Thymus (tissue), 11 donors: ENCODE measurements around the gene MED26. TPM values are rescaled to one million over a fixed set of nuclear protein-coding genes. Genes with fewer than 3 reads are reported as not detected.

Source experiments
- DNase-seq, 9 donors: peaks; one replicate each; pipeline ENCODE4 v3.0.0-alpha.2; 2013; ENCODE audit warnings: low spot score in 9 of 9, low read depth in 6 of 9, missing footprints in 1 of 9
- H3K27ac ChIP-seq, 2 donors: one replicate each; pipeline ENCODE4 v1.5.1; 2013; ENCODE audit warnings: control low read depth in 1 of 2, low read depth in 1 of 2, low read length in 1 of 2, mild to moderate bottlenecking in 1 of 2, moderate library complexity in 1 of 2
- H3K27me3 ChIP-seq, 2 donors: one replicate each; pipeline ENCODE4 v1.5.1; 2013; ENCODE audit warnings: low read length in 1 of 2; ENCODE audit not compliant: control insufficient read depth in 2 of 2, insufficient read depth in 1 of 2
- H3K36me3 ChIP-seq, 2 donors: one replicate each; pipeline ENCODE4 v1.5.1; 2013; ENCODE audit warnings: low read length in 1 of 2, mild to moderate bottlenecking in 1 of 2, moderate library complexity in 1 of 2; ENCODE audit not compliant: control insufficient read depth in 2 of 2, insufficient read depth in 2 of 2
- H3K4me1 ChIP-seq, 2 donors: one replicate each; pipeline ENCODE4 v1.5.1; 2013; ENCODE audit warnings: low read length in 2 of 2; ENCODE audit not compliant: control insufficient read depth in 2 of 2, insufficient read depth in 2 of 2
- H3K4me3 ChIP-seq, 2 donors: one replicate each; pipeline ENCODE4 v1.5.1; 2013; ENCODE audit warnings: low read length in 2 of 2, control low read depth in 1 of 2, mild to moderate bottlenecking in 1 of 2
- H3K9me3 ChIP-seq, 2 donors: one replicate each; pipeline ENCODE4 v1.5.1; 2013; ENCODE audit warnings: low read length in 1 of 2, mild to moderate bottlenecking in 1 of 2; ENCODE audit not compliant: control insufficient read depth in 2 of 2, insufficient read depth in 1 of 2
- WGBS: extraction: QIAGEN DNeasy Blood & Tissue Kit; methylation state at CpG from one replicate; pipeline ENCODE4 v1.1.7; 2013; 5-methylcytosine and 5-hydroxymethylcytosine counted together
- polyA plus RNA-seq: library from polyadenylated mRNA; stranded (reverse); fragments of 200-250 nt; gene quantifications from one replicate; pipeline ENCODE4 v1.2.3, GENCODE V29; 2013
- total RNA-seq: library from RNA; stranded (reverse); fragments of 120-200 nt; gene quantifications from one replicate; pipeline ENCODE4 v1.2.4, GENCODE V29; 2013
- donor health status: healthy.

The MED26 gene
- total and polyA plus RNA-seq, 2 donors, result 6.2 to 8.1 TPM

DNA sequence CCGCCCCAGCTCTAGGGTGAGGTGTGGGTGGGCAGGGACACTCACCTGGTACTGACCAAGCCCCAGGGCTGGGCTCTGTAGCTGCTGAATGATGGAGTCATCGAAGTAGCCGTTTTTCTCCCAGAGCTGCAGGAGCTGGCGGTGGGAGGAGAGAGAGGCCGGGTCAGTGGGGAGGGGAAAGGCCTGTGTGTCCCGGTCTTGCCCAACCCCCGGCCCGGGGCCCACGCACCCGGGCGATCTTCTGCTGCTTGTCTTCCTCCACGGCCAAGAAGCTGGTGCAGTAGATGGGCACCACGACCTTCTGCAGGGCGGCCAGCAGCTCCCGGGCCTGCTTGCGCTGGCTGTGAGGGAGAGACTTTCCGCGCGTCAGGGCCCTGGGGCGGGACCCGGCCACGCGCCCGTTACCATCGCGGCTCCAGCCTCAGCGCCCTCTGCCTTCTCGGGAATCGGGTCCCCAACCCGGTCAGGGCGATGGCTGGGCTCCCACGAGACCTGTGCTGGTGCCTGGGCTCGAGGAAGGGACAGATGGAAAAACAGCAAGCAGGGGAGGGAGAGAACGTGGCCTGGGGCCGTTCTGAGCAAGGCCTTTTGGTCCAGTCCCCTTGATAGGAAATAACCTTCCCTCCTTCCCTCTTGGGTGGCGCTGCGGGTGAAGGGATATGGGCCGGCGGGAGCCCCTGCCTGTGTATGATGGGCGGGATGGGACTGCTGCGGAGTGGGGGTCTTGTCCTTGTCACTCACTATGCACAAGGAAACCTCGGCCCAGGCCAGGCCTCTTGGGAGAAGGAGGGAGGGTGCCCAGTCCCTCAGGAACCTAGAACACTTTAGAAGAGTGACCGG is 97.2 kb downstream of the MED26 start:
- peaks cover 0 to 1% of the 10 kb centered on the region in 2 donors for H3K9me3 ChIP-seq
- DNase-seq, result no peak
- H3K4me1 ChIP-seq, result no peaks in the 10 kb centered on the region
- no peak overlapping the region for H3K4me3 ChIP-seq
- H3K27me3 ChIP-seq, result no peaks in the 10 kb centered on the region
- H3K27ac ChIP-seq, result no peak overlapping the region
- peaks cover 91 to 95% of the 10 kb centered on the region in 2 donors for H3K36me3 ChIP-seq
- 97% methylated on average over 43 of the region's 43 CpGs for WGBS

DNA sequence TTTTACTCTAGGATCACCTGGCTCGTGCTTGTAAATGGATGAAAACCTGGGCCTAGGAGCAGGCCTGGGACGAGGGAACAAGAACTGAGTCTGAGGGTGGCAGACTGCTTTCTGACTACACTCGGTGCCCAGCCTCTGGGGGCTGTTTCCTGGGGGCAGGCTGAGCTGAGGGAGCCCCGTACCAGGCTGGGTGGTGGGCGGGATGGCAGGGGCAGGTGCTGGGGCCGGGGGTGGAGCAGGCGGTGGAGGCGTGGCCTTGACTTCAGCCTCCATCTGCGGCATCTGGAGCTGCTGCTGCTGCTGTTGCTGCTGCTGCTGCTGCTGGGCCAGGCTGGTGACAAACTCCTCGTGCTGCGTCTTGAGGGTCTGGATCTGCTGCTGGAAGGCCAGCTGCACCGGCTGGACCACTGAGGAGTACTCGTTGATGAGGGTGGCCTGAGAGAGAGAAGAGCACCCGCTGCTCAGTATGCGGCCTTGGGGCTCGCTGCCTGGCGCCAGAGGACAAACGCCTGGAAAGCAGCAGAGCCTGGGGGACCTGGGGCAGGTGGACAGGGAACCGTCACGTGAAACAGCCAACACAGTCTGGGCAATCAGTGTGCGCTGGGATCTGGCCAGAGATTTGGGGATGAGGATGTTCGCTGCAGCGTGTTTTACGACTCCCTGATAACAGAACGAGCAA is 98.4 kb downstream of the MED26 start:
- H3K27me3 ChIP-seq, result no peaks in the 10 kb centered on the region
- WGBS, result 96% methylated on average over 25 of the region's 25 CpGs
- DNase-seq, result no peak

GRCh38 chr19:16527971-16528521 is 100.0 kb downstream of the MED26 start:
- H3K4me1 ChIP-seq, result no peaks in the 10 kb centered on the region
- peak in 4 of 9 donors; percentile 9 to 51 (median 38) for DNase-seq
- H3K4me3 ChIP-seq, result no peak overlapping the region
- 97% methylated on average over 12 of the region's 12 CpGs for WGBS
- no peak overlapping the region for H3K27ac ChIP-seq
- no peaks in the 10 kb centered on the region for H3K27me3 ChIP-seq
- peaks cover 86 to 98% of the 10 kb centered on the region in 2 donors for H3K36me3 ChIP-seq
- H3K9me3 ChIP-seq, result peaks cover 0 to 1% of the 10 kb centered on the region in 2 donors

More for the DNA sequence above, 98.4 kb downstream of the MED26 start:
- Histone ChIP-seq H3K27ac (no peak overlapping the region), H3K36me3 (peaks cover 90 to 95% of the 10 kb centered on the region in 2 donors), H3K9me3 (peaks cover 0 to 1% of the 10 kb centered on the region in 2 donors), H3K4me3 (no peak overlapping the region), H3K4me1 (no peaks in the 10 kb centered on the region)

GRCh38 chr19:16527334-16527935 is 100.6 kb downstream of the MED26 start:
- Histone ChIP-seq H3K27ac (no peak overlapping the region), H3K4me1 (no peaks in the 10 kb centered on the region), H3K9me3 (peaks cover 0 to 1% of the 10 kb centered on the region in 2 donors), H3K36me3 (peaks cover 86 to 98% of the 10 kb centered on the region in 2 donors), H3K4me3 (no peak overlapping the region), H3K27me3 (no peaks in the 10 kb centered on the region)
- 89% methylated on average over 14 of the region's 14 CpGs for WGBS
- no peak for DNase-seq

- Histone ChIP-seq H3K27me3 (no peaks in the 10 kb centered on the region), H3K27ac (no peak overlapping the region), H3K4me3 (no peak overlapping the region), H3K9me3 (peaks cover 0 to 1% of the 10 kb centered on the region in 2 donors), H3K4me1 (no peaks in the 10 kb centered on the region), H3K36me3 (peaks cover 83 to 98% of the 10 kb centered on the region in 2 donors)
- 99% methylated on average over 29 of the region's 29 CpGs for WGBS
- no peak for DNase-seq
These were observed 102.1 kb downstream of the MED26 start for GRCh38 chr19:16525751-16526481.

GRCh38 chr19:16524991-16525734 is 102.8 kb downstream of the MED26 start:
- H3K36me3 ChIP-seq, result peaks cover 83 to 98% of the 10 kb centered on the region in 2 donors
- no peak overlapping the region for H3K4me3 ChIP-seq
- WGBS, result 98% methylated on average over 54 of the region's 54 CpGs
- no peaks in the 10 kb centered on the region for H3K4me1 ChIP-seq
- H3K9me3 ChIP-seq, result peaks cover 0 to 1% of the 10 kb centered on the region in 2 donors
- H3K27ac ChIP-seq, result no peak overlapping the region
- no peaks in the 10 kb centered on the region for H3K27me3 ChIP-seq
- DNase-seq, result no peak
